PC-3 (cell line): ENCODE measurements around the gene SCN1A. TPM values are rescaled to one million over a fixed set of nuclear protein-coding genes. Genes with fewer than 3 reads are reported as not detected.
A peak's percentile ranks its signal among the peaks of the same experiment; 100 is the strongest.

Source experiments
- ATAC-seq: fragments of 200-7000 bp; cut with Tn5 transposase; 2 replicates; pipeline ENCODE4 v1.9.1; 2020; ENCODE audit warnings: mild to moderate bottlenecking, moderate library complexity
- BruUV-seq: library from RNA; stranded (reverse); fragments of 400-500 nt; replicated peaks from 2 replicates; lab custom pipeline; 2021; lab: Mats Ljungman, UMichigan
- CTCF ChIA-PET: fragments of 300-600 bp; sonication (Branson Sonifier 250); formaldehyde crosslinking; loops from one replicate; lab custom pipeline; 2022; ENCODE audit warnings: antibody characterized with exemption; lab: Charles Lee
- POLR2A ChIA-PET: fragments of 300-600 bp; sonication (Branson Sonifier 250); formaldehyde crosslinking; loops from one replicate; lab custom pipeline; 2022; ENCODE audit warnings: antibody characterized with exemption; ENCODE audit not compliant: unreplicated experiment; lab: Charles Lee
- DNase-seq: peaks from one replicate; pipeline ENCODE4 v3.0.0-alpha.2; 2015
- H2AFZ ChIP-seq: fragments of 300-600 bp; sonication (generic); 2 replicates; pipeline ENCODE4 v1.6.0; 2016; ENCODE audit warnings: antibody characterized with exemption, low read length
- H3F3A ChIP-seq: fragments of 300-600 bp; sonication (generic); one replicate; pipeline ENCODE4 v1.6.0; 2017; ENCODE audit warnings: antibody characterized with exemption, low read length, control low read depth, mild to moderate bottlenecking; ENCODE audit not compliant: unreplicated experiment
- H3K27ac ChIP-seq: fragments of 300-600 bp; sonication (generic); 2 replicates; pipeline ENCODE4 v1.5.1; 2016; ENCODE audit warnings: mild to moderate bottlenecking, low read length
- H3K27me3 ChIP-seq: fragments of 300-600 bp; sonication (generic); 2 replicates; pipeline ENCODE4 v1.6.1; 2016; ENCODE audit warnings: low read length, mixed read lengths
- H3K36me3 ChIP-seq: fragments of 300-600 bp; sonication (generic); 2 replicates; pipeline ENCODE4 v1.6.1; 2016; ENCODE audit warnings: low read depth, mixed run types, low read length, mixed read lengths
- H3K4me1 ChIP-seq: fragments of 300-600 bp; sonication (generic); 2 replicates; pipeline ENCODE4 v1.5.1; 2016; ENCODE audit warnings: low read length; ENCODE audit not compliant: insufficient read depth
- H3K4me2 ChIP-seq: fragments of 300-600 bp; sonication (generic); 2 replicates; pipeline ENCODE4 v1.6.0; 2016; ENCODE audit warnings: low read length
- H3K4me3 ChIP-seq: fragments of 300-600 bp; sonication (generic); 2 replicates; pipeline ENCODE4 v1.5.1; 2016; ENCODE audit warnings: mild to moderate bottlenecking, low read length, mixed read lengths
- H3K79me2 ChIP-seq: fragments of 300-600 bp; sonication (generic); 2 replicates; pipeline ENCODE4 v1.6.1; 2017; ENCODE audit warnings: low read length, mixed read lengths
- H3K9ac ChIP-seq: fragments of 300-600 bp; sonication (generic); 2 replicates; pipeline ENCODE4 v1.6.0; 2016; ENCODE audit warnings: mild to moderate bottlenecking, low read length
- H3K9me2 ChIP-seq: fragments of 300-600 bp; sonication (generic); replicated peaks from 2 replicates; pipeline ENCODE4 v1.6.1; 2016; ENCODE audit warnings: mixed run types, low read length, mixed read lengths
- H3K9me3 ChIP-seq: fragments of 300-600 bp; sonication (generic); 2 replicates; pipeline ENCODE4 v1.6.1; 2016; ENCODE audit warnings: low read length, mixed read lengths
- H4K20me1 ChIP-seq: fragments of 300-600 bp; sonication (generic); 2 replicates; pipeline ENCODE4 v1.6.1; 2016; ENCODE audit warnings: low read length, mixed read lengths
- CTCF ChIP-seq: fragments of 300-600 bp; sonication (generic); conservative IDR thresholded peaks from 2 replicates; pipeline ENCODE4 v1.5.1; 2017; ENCODE audit warnings: antibody characterized with exemption, low read depth, mild to moderate bottlenecking, low read length
- EZH2 ChIP-seq: fragments of 300-600 bp; sonication (generic); IDR thresholded peaks from one replicate; pipeline ENCODE4 v1.6.1; 2017; ENCODE audit warnings: antibody characterized with exemption, mild to moderate bottlenecking, low read length; ENCODE audit not compliant: unreplicated experiment
- EZH2phosphoT487 ChIP-seq: fragments of 300-600 bp; sonication (generic); IDR thresholded peaks from 2 replicates; pipeline ENCODE4 v1.6.1; 2018; ENCODE audit warnings: mild to moderate bottlenecking, antibody characterized with exemption, low read length, borderline replicate concordance
- intact Hi-C: fragments of 100-400 bp; cut with micrococcal nuclease; formaldehyde crosslinking; loops from 2 replicates; pipeline ENCODE4 v1.9.0; 2023
- total RNA-seq: library from RNA; depleted of rRNA; stranded (reverse); fragments of >200 nt; gene quantifications from 2 replicates; pipeline ENCODE4 v1.2.3, GENCODE V29; 2014

Gene SCN1A
- total RNA-seq, 1 experiment from 2014 or later = 0.04 TPM

- Histone ChIP-seq H3K9me2 (no peaks in the 10 kb centered on the region), H3K4me2 (peak overlapping the region; percentile 27), H3K4me3 (no peak overlapping the region), H3F3A (no peaks in the 10 kb centered on the region), H3K36me3 (no peaks in the 10 kb centered on the region), H3K9me3 (no peaks in the 10 kb centered on the region), H3K4me1 (peaks cover 23% of the 10 kb centered on the region), H3K79me2 (no peaks in the 10 kb centered on the region), H3K9ac (no peak overlapping the region), H2AFZ (no peak overlapping the region), H3K27me3 (peaks cover 17% of the 10 kb centered on the region; the same call in 1 of the 2 replicates), H3K27ac (peak overlapping the region; percentile 24; the same call in 1 of the 2 replicates), H4K20me1 (no peaks in the 10 kb centered on the region)
- DNase-seq (no peak), ATAC-seq (peak; percentile 16)
- no TSS peak for BruUV-seq
- ChIA-PET CTCF (interaction anchor here (0.6 to 1.9 kb wide), 3 partner anchors 21 to 132 kb away, joined by 4 to 7 read pairs (median 5); partner anchors contain the start of gene SCN1A), POLR2A (interaction anchor here (0.5 kb wide), 1 partner anchor 115 kb away, joined by 3 read pairs; no protein-coding TSS in a partner anchor)
- no peak for TF ChIP-seq EZH2phosphoT487
- TF ChIP-seq EZH2 = no peak
- TF ChIP-seq CTCF = no peak
- intact Hi-C loops = loop anchor here (1.0 kb wide), 1 partner anchor 379 kb away; no protein-coding TSS in a partner anchor
These were observed 29.2 kb upstream of the SCN1A start for GRCh38 chr2:166156985-166157490.

- no peak for DNase-seq
- ATAC-seq = no peak
- H3K27me3 ChIP-seq = peaks cover 17% of the 10 kb centered on the region; the same call in 1 of the 2 replicates
- H3K4me1 ChIP-seq = peaks cover 23% of the 10 kb centered on the region
- H3K27ac ChIP-seq = no peak overlapping the region
- no peaks in the 10 kb centered on the region for H3K36me3 ChIP-seq
- H3K9ac ChIP-seq = no peak overlapping the region
- no peaks in the 10 kb centered on the region for H3K9me3 ChIP-seq
- no peak overlapping the region for H3K4me3 ChIP-seq
- TF ChIP-seq EZH2 = no peak
- TF ChIP-seq EZH2phosphoT487 = no peak
- no peak for TF ChIP-seq CTCF
- intact Hi-C loops = no loop called here
- ChIA-PET CTCF (no interaction called here), POLR2A (no interaction called here)
- no peaks in the 10 kb centered on the region for H4K20me1 ChIP-seq
- H3F3A ChIP-seq = no peaks in the 10 kb centered on the region
- H3K4me2 ChIP-seq = no peak overlapping the region
- H3K9me2 ChIP-seq = no peaks in the 10 kb centered on the region
- H2AFZ ChIP-seq = no peak overlapping the region
- no TSS peak for BruUV-seq
- no peaks in the 10 kb centered on the region for H3K79me2 ChIP-seq
These were observed 27.8 kb upstream of the SCN1A start for GRCh38 chr2:166155589-166155988.

GRCh38 chr2:166154685-166155338, 27.0 kb upstream of the SCN1A start:
- intact Hi-C loops = no loop called here
- Histone ChIP-seq H3K36me3 (no peaks in the 10 kb centered on the region), H3K4me1 (peaks cover 21% of the 10 kb centered on the region), H4K20me1 (no peaks in the 10 kb centered on the region), H3K27ac (no peak overlapping the region), H3K4me3 (no peak overlapping the region), H3K79me2 (no peaks in the 10 kb centered on the region), H3K4me2 (no peak overlapping the region), H3K9me2 (no peaks in the 10 kb centered on the region), H3K9me3 (no peaks in the 10 kb centered on the region), H3K27me3 (peaks cover 17% of the 10 kb centered on the region; the same call in 1 of the 2 replicates), H3F3A (no peaks in the 10 kb centered on the region), H3K9ac (no peak overlapping the region), H2AFZ (no peak overlapping the region)
- POLR2A ChIA-PET = no interaction called here
- TF ChIP-seq EZH2phosphoT487 = no peak
- ATAC-seq = no peak
- DNase-seq = no peak
- no TSS peak for BruUV-seq
- CTCF ChIA-PET = interaction anchor here (0.6 kb wide), 1 partner anchor 221 kb away, joined by 4 read pairs; the partner anchor contains the start of gene SCN9A
